Fibroblast of peridontal ligament (primary cell): ENCODE measurements around the gene APRT.
"Not testable (repeated sequence)": the region's sequence is repeated elsewhere in the genome, so short reads cannot be mapped to it uniquely, and the experiment has no call there.

Experiments
- DNase-seq: peaks from one replicate; pipeline ENCODE4 v3.0.0-alpha.2; 2010; ENCODE audit errors: extremely low read depth

The APRT gene

GRCh38 chr16:88841521-88842307, 30.0 kb upstream of the APRT start:
- no peak for DNase-seq

- DNase-seq, result no peak
Measured at GRCh38 chr16:88840600-88841215, 29.0 kb upstream of the APRT start.

DNA sequence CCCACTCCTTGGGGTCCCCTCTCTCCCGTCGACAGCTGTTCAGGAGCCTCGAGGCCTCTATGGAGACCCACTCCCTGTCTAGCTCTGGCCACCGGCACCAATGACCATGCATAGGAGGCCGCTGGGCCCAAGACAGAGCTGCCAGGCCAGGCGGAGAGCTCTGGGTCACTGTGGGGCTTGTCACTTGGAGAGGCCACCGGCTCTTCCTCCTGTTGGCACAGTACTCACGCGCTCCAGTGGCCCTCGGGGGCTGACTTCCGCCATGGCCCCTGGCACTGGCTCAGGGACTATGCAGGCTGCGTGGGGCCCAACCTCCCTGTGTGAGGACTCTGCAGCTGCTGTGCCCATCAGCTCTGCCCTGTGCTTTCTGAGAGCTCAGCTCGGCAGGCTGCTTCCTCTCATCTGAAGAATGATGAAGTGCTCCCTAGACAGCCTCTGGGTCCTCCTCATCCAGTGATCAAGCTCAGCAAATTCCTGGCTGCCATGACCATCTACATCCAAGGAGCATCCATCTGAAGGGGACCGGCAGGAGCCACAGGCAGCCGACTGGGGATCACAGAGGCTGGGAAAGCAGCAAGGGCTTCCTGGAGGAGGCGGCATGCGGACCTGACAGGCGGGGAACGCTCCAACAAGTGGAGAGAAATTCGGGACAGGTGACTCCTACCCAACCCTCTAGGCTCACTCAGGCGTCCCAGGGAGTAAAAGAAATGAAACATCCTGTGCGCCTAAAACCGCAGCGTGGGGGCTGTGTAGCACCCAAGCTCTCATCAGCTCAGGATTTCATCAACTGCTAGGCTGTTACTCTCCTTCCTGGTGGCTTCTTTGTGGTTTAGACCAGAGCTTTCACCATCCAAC, 28.2 kb upstream of the APRT start:
- DNase-seq, result no peak

- no peak for DNase-seq
Measured at GRCh38 chr16:88839026-88839529, 27.4 kb upstream of the APRT start.

DNA sequence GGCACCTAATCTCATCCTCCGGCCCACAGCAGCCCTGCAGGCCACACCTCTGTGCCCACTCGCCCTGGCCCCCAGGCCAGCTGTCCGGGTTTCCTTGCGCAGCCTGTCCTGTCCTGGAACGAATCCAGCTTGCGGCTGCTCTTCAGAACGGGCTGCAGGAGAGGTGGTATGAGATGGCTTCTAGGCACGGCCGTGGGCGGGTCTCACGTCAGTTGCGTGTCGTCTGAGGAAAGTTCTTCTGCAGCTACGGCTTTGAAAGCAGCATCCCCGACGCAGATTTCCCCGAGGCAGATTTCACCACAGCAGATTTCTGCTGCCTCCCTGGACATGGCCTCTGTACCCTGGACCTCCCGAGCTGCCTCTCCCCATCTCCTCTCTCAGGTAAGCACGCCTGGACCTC, 26.8 kb upstream of the APRT start:
- DNase-seq, result no peak

DNA sequence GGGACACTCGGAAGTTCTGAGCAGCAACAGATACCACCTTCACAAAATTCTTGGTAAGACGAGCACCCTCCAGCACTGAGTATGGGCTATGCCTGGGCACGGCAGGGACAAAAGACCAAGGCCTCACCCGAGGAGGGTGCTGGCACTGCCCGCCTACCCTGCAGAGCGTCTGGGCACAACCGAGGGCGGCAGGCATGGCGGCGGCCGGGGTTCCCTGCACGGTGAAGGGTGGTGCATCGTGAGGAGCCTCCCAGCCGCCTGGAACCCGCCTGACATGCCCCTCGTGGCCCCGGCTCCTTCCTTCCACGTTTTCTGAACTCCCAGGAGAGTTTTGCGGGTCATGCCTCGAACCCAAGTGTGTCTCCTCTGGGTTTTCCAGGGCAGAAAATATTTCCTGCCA, 26.1 kb upstream of the APRT start:
- DNase-seq, result no peak

DNA sequence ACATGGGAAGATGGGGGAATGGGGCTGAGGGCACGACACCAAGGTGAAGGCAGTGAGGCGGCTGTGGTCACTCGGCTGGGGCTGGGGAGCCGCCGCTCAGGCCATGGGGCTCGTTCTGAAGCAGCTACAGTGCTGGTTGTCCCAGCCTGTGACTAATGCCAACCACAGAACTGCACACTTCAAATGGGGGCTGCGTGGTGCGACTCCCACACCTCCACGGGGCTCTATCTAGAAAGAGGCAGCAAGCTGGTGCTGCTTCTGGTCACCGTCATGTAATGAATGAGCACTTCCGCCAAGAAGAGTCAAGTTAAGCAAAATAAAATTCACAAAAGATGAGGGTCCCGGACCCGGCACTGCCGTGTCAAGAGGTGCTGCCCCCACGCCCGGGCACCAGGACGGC, 25.1 kb upstream of the APRT start:
- no peak for DNase-seq

- no peak for DNase-seq
Measured at GRCh38 chr16:88835818-88836217, 24.1 kb upstream of the APRT start.

- DNase-seq, result peak; percentile 60
Measured at GRCh38 chr16:88835383-88835782, 23.7 kb upstream of the APRT start.

GRCh38 chr16:88834670-88835069, 22.9 kb upstream of the APRT start:
- no peak for DNase-seq

DNA sequence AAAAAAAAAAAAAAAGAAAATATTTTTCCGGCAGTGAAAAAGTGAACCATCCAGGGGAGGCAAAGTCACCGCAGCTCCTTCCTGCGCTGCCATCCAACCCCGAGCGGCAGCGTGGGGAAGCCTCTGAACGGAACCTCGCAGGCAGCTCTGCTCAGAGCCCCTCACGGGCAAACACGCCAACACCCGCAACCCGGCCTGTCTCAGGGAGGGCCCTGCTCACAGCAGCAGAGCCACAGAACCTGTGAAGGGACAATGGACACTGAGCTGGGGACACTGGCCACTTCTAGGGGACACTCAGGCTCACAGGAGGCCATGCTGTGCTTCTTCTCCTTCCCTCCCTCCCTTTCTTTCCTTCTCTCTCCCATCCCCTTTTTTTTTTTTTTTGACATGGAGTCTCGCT, 21.4 kb upstream of the APRT start:
- no peak for DNase-seq

DNA sequence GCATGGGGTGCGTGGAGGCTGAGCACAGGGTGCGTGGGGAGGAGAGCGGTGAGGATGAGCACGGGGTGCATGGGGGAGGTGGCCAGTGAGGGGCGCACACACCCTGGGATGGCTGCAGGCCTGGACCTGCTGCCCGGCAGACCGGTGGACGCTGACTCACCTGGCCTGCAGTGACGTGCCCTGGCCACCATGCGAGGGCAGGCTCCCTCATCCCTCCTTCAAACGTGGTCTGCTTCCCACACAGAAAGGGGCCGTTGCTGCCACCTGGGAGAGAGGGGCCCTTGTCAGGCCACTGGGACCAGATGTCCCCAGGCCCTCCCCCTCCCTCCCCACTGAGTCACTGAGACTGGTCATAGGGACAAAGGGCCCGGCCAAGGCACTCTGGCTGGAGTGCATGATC, 20.1 kb upstream of the APRT start:
- DNase-seq, result no peak

- DNase-seq, result no peak
Measured at GRCh38 chr16:88830783-88831182, 19.1 kb upstream of the APRT start.

DNA sequence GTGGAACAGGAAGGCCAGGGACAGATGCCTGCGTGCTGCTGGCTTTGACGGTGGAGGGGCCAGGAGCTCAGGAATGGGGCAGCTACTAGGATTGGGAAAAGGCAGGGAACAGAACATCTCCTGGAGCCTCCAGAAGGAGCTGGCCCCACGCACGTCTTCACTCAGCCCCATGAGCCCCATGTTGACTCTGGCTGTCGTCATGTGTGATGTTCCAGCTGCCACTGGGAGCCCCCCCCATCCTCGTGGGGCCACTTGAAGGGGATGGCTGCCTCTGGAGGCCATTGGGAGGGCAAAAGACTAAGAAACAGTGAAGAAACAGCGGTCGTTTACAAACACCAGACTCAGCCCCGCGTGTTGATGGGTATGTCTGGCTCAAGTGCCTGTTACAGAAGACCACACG, 18.5 kb upstream of the APRT start:
- no peak for DNase-seq

GRCh38 chr16:88828711-88829110, 17.0 kb upstream of the APRT start:
- DNase-seq, result no peak

- DNase-seq, result no peak
Measured at GRCh38 chr16:88827727-88828126, 16.0 kb upstream of the APRT start.

GRCh38 chr16:88826070-88826840, 14.5 kb upstream of the APRT start:
- no peak for DNase-seq

GRCh38 chr16:88825146-88825545, 13.4 kb upstream of the APRT start:
- DNase-seq, result no peak

DNA sequence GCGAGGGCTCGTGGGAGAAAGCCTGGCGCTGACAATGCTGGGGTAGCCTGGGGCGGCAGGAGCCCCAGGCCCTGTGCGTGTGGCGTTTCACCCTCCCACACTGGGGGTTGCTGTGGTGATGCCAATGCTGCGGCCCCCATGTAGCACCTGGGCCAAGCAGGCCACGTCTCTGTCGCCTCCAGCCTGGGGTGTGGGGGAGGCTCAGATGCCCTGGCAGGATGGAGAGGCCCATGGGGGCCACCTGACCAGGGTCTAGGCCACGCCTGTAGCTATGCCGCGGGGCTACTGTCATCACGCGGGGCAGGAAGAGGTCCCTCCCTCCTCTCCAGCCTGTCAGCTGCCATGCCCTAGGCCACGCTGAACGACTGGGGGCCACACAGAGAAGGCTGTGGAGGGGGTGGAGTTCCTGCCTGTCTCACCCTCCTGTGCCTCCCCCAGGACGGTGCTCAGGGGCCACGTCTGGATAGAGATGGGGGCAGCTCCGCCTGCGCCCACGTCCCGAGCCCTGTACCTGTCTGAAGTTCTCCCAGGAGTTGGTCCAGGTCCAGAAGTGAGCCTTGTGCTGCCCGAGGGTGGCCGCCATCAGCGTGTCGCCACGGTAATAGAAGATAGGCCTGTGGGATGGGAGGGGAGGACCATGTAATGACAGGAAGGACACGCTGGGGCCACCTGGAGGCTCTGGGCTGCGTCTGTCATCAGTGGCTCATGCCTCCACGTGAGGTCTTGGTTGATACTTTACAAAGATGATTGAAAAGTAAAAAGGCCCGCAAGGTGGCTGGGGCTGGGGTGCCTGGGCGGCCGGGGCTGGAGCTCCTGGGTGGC, 12.7 kb upstream of the APRT start:
- DNase-seq, result no peak

DNA sequence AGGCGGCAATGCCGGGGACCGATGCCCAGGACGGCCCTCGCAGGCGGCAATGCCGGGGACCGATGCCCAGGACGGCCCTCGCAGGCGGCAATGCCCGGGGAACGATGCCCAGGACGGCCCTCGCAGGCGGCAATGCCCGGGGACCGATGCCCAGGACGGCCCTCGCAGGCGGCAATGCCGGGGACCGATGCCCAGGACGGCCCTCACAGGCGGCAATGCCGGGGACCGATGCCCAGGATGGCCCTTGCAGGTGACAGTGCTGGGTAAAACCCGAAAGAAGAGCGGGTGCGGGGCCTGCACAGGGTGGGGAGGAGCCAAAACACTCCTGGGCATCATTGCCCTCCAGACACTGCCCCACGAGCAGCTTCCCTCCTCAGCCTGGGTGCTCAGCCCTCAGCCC, 11.9 kb upstream of the APRT start:
- DNase-seq, result not testable (repeated sequence)
